OCI-LY3 (cell line): ENCODE data around the gene PLD6.

Experiments
- H2AFZ ChIP-seq: fragments of 200-600, 300-600 bp; shearing (Covaris generic); 2 replicates; pipeline ENCODE4 v1.6.0; 2014; ENCODE audit warnings: antibody characterized with exemption, low read depth, low read length
- H3K27ac ChIP-seq: fragments of 200-600, 300-600 bp; sonication (generic); 2 replicates; pipeline ENCODE4 v1.5.1; 2014; ENCODE audit warnings: mild to moderate bottlenecking, low read length, moderate library complexity, mixed read lengths
- H3K27me3 ChIP-seq: fragments of 200-600, 300-600 bp; sonication (generic); 2 replicates; pipeline ENCODE4 v1.6.1; 2014; ENCODE audit warnings: low read depth, low read length, mixed read lengths
- H3K36me3 ChIP-seq: fragments of 200-600, 300-600 bp; sonication (generic); replicated peaks from 2 replicates; pipeline ENCODE3; 2014; ENCODE audit warnings: low read depth, low read length, mixed read lengths
- H3K4me1 ChIP-seq: fragments of 300-600, 200-600 bp; sonication (generic); 2 replicates; pipeline ENCODE4 v1.6.1; 2014; ENCODE audit warnings: low read length, mixed read lengths
- H3K4me2 ChIP-seq: fragments of 200-600, 300-600 bp; sonication (generic); 2 replicates; pipeline ENCODE4 v1.6.1; 2014; ENCODE audit warnings: low read length, mixed read lengths
- H3K4me3 ChIP-seq: fragments of 300-600, 200-600 bp; sonication (generic); 2 replicates; pipeline ENCODE4 v1.5.1; 2014; ENCODE audit warnings: antibody characterized with exemption, mild to moderate bottlenecking, low read length, moderate library complexity
- H3K79me2 ChIP-seq: fragments of 300-600, 200-600 bp; shearing (Covaris generic); 2 replicates; pipeline ENCODE4 v1.6.1; 2014; ENCODE audit warnings: mild to moderate bottlenecking, low read length, mixed read lengths
- H3K9ac ChIP-seq: fragments of 300-600, 200-600 bp; shearing (Covaris generic); 2 replicates; pipeline ENCODE4 v1.6.0; 2014; ENCODE audit warnings: mild to moderate bottlenecking, low read length, moderate library complexity
- H3K9me3 ChIP-seq: fragments of 200-600, 300-600 bp; shearing (Covaris generic); 2 replicates; pipeline ENCODE4 v1.6.1; 2014; ENCODE audit warnings: low read length, mixed read lengths; ENCODE audit not compliant: insufficient read depth
- H4K20me1 ChIP-seq: fragments of 200-600, 300-600 bp; sonication (generic); 2 replicates; pipeline ENCODE4 v1.6.1; 2016; ENCODE audit warnings: low read length, mixed read lengths; ENCODE audit not compliant: insufficient read depth
- EZH2phosphoT487 ChIP-seq: fragments of 200-600 bp; shearing (Covaris generic); IDR thresholded peaks from 2 replicates; pipeline ENCODE4 v1.6.1; 2018; ENCODE audit warnings: antibody characterized with exemption, mixed run types, low read depth
- TF ChIP-seq, protein P1 (sequence below): fragments of 200-600, 300-600 bp; sonication (generic); IDR thresholded peaks from 2 replicates; pipeline ENCODE4 v1.5.1; 2014; ENCODE audit warnings: antibody characterized with exemption, low read length, low read depth

The PLD6 gene

DNA sequence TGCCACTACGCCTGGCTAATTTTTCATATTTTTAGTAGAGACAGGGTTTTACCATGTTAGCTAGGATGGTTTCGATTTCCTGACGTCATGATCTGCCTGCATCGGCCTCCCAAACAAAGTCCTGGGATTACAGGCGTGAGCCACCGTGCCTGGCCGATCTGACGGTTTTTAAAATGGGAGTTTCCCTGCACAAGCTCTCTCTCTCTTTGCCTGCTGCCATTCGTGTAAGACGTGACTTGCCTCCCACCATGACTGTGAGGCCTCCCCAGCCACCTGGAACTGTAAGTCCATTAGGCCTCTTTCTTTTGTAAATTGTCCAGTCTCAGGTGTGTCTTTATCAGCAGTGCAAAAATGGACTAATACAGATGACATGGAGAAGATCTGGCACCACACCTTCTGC lies 35.5 kb upstream of the PLD6 start:
- TF ChIP-seq, protein P1, sequence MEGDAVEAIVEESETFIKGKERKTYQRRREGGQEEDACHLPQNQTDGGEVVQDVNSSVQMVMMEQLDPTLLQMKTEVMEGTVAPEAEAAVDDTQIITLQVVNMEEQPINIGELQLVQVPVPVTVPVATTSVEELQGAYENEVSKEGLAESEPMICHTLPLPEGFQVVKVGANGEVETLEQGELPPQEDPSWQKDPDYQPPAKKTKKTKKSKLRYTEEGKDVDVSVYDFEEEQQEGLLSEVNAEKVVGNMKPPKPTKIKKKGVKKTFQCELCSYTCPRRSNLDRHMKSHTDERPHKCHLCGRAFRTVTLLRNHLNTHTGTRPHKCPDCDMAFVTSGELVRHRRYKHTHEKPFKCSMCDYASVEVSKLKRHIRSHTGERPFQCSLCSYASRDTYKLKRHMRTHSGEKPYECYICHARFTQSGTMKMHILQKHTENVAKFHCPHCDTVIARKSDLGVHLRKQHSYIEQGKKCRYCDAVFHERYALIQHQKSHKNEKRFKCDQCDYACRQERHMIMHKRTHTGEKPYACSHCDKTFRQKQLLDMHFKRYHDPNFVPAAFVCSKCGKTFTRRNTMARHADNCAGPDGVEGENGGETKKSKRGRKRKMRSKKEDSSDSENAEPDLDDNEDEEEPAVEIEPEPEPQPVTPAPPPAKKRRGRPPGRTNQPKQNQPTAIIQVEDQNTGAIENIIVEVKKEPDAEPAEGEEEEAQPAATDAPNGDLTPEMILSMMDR: no peak
- TF ChIP-seq EZH2phosphoT487: no peak
- H3K27ac ChIP-seq: no peak overlapping the region

DNA sequence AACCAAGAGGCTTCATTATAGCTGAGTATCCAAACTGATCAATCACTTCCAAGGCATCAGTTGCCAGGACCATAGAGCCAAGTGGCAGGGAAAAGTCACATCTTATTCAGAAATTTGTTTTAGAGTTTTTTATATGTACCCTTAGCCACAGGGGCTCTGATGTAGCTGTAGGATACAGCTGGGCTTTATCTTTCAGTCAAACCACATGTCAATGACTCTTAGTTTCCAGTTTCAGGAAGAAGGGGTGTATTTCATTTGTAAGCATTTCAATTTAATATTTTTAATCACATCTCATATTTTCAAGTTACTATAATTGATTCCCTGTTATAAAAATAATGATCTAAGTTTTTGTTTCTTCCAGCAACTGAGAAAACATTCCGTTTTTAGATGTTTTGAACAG lies 33.7 kb upstream of the PLD6 start:
- no peaks in the 10 kb centered on the region for H3K27me3 ChIP-seq
- H4K20me1 ChIP-seq: peaks cover 11% of the 10 kb centered on the region
- no peak overlapping the region for H3K9ac ChIP-seq
- TF ChIP-seq EZH2phosphoT487: no peak
- TF ChIP-seq, protein P1: no peak
- H3K4me2 ChIP-seq: no peak overlapping the region
- no peak overlapping the region for H3K4me3 ChIP-seq
- no peak overlapping the region for H3K27ac ChIP-seq
- no peak overlapping the region for H2AFZ ChIP-seq
- H3K4me1 ChIP-seq: peaks cover 13% of the 10 kb centered on the region
- no peaks in the 10 kb centered on the region for H3K9me3 ChIP-seq
- H3K36me3 ChIP-seq: no peaks in the 10 kb centered on the region
- peaks cover 22% of the 10 kb centered on the region for H3K79me2 ChIP-seq

More for the DNA sequence above, 35.5 kb upstream of the PLD6 start:
- Histone ChIP-seq H3K4me3 (no peak overlapping the region), H2AFZ (no peak overlapping the region), H3K79me2 (peaks cover 3% of the 10 kb centered on the region), H3K36me3 (peaks cover 1% of the 10 kb centered on the region), H3K9ac (no peak overlapping the region), H3K4me2 (no peak overlapping the region), H3K9me3 (no peaks in the 10 kb centered on the region), H3K27me3 (no peaks in the 10 kb centered on the region), H4K20me1 (no peaks in the 10 kb centered on the region), H3K4me1 (peaks cover 4% of the 10 kb centered on the region)

DNA sequence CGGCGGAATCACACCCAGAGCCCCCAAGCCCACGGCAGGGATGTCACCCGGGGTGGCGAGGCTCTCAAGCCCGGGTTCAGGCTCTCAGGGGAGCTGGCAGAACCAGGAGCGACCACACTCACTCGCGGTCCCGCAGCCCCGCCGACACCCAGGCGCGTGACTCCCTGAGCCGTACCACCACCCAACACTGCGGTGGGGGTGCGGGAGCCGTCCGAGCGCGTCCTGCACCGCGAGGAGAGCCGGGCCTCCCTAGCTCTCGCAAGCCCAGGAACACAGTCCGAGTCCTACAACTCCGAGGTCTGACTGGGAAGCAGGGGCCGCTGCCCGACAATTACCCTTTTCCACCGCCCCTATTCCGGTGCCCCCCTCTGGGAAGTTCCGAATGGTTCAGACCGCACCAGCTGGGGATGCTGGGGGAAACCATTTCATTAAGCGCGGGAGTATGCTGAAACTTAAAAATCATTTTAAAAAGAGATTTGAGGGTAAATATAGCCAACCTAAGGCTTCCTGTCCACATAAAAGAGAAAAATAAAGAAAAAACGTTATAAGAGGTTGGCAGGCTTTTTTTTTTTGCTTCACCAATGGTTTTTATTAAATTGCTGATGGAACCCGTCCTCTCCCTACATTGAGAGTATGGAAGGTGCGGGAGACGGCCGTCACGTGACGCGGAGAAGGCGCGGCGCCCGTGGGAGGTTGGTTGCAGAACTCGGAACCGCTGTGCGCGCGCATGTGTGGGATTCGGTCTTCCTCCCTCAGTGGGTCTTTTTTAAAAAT lies 31.1 kb upstream of the PLD6 start, which contains the start of gene FLCN:
Gene FLCN (minus strand): TSS at position 143 of the 774 bp plus-strand sequence. CDS start 9,031 bp downstream, outside the sequence.
- no peaks in the 10 kb centered on the region for H3K27me3 ChIP-seq
- H3K36me3 ChIP-seq: no peaks in the 10 kb centered on the region
- H3K9ac ChIP-seq: peak within 1 kb of the TSS; percentile 96
- TF ChIP-seq, protein P1: no peak
- no peak for TF ChIP-seq EZH2phosphoT487
- peak within 1 kb of the TSS; percentile 74 for H2AFZ ChIP-seq
- H3K9me3 ChIP-seq: no peaks in the 10 kb centered on the region
- H3K79me2 ChIP-seq: peaks cover 37% of the 10 kb centered on the region
- H3K4me1 ChIP-seq: peaks cover 13% of the 10 kb centered on the region
- peaks cover 11% of the 10 kb centered on the region for H4K20me1 ChIP-seq
- peak within 1 kb of the TSS; percentile 98 for H3K4me2 ChIP-seq
- H3K27ac ChIP-seq: peak within 1 kb of the TSS; percentile 71
- peak within 1 kb of the TSS; percentile 97 for H3K4me3 ChIP-seq

DNA sequence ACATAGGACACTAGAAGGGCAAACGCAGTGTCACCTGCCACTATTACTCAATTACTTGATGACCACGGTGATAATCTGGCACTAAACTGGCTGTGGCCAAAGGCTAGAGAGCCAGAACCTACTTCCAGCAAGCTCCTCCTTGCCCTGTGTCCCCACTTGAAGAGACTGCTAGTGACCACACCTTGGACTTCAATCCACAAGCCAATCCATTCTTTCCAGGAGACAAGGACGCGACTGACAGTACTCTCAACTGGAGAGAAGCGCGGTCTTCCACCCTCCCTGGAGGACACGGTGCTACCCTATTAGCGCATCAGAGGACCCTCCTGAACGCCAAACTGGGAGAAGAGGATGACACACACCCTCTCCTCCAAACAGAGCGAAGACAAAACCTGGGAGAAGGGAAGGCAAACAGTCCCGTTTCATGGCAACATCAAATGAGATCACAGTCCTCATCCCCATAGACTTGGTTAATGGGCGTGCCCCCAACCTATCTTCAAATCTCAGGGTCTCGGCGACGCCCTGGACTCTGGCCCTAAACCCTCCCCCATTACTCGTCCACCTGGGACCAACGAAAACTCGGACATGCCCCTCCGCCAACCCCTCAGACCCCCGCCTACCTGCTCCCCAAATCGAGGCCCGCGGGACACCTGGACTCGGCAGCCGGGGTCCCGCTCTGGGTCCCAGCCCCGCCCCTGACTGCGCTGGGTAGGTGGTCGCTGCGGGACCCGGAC lies 30.3 kb upstream of the PLD6 start:
- peak overlapping the region; percentile 97 for H3K4me3 ChIP-seq
- H3K27me3 ChIP-seq: no peaks in the 10 kb centered on the region
- H3K27ac ChIP-seq: peak overlapping the region; percentile 71
- H3K9me3 ChIP-seq: no peaks in the 10 kb centered on the region
- no peak for TF ChIP-seq EZH2phosphoT487
- TF ChIP-seq, protein P1: no peak
- H4K20me1 ChIP-seq: peaks cover 11% of the 10 kb centered on the region
- H2AFZ ChIP-seq: no peak overlapping the region
- peaks cover 37% of the 10 kb centered on the region for H3K79me2 ChIP-seq
- H3K36me3 ChIP-seq: no peaks in the 10 kb centered on the region
- peak overlapping the region; percentile 96 for H3K9ac ChIP-seq
- H3K4me1 ChIP-seq: peaks cover 13% of the 10 kb centered on the region
- H3K4me2 ChIP-seq: peak overlapping the region; percentile 98
